GM12878 (cell line): ENCODE results near the gene LYPD4. TPM values are rescaled to one million over a fixed set of nuclear protein-coding genes. Genes with fewer than 3 reads are reported as not detected.

Source experiments
- CBX3 ChIP-seq: fragments of 200-600 bp; sonication (generic); IDR thresholded peaks from 2 replicates; pipeline ENCODE4 v1.6.1; 2016; ENCODE audit warnings: low read depth, borderline replicate concordance
- CREB1 ChIP-seq: IDR thresholded peaks from 2 replicates; pipeline ENCODE4 v1.6.1; 2012; ENCODE audit warnings: low read depth, mild to moderate bottlenecking, inconsistent platforms
- CTCF ChIP-seq, 3 experiments: IDR thresholded peaks in 2 of 3; conservative IDR thresholded peaks in 1 of 3; 2 replicates each; pipeline ENCODE4 v1.5.1; 2011; ENCODE audit warnings: low read depth in 3 of 3, low read length in 3 of 3, mild to moderate bottlenecking in 3 of 3, control low read depth in 2 of 3, moderate library complexity in 2 of 3, inconsistent platforms in 1 of 3, mixed read lengths in 1 of 3; ENCODE audit not compliant: control insufficient read depth in 2 of 3, insufficient read depth in 1 of 3; ENCODE audit errors: extremely low read depth in 1 of 3
- E2F8 ChIP-seq: fragments of 450-650 bp; IDR thresholded peaks from 2 replicates; pipeline ENCODE4 v1.6.1; 2018; ENCODE audit warnings: mild to moderate bottlenecking, low read depth, moderate library complexity; ENCODE audit not compliant: partially characterized antibody
- E4F1 ChIP-seq: fragments of 450-650 bp; IDR thresholded peaks from 2 replicates; pipeline ENCODE4 v1.6.1; 2018; ENCODE audit warnings: borderline replicate concordance, mild to moderate bottlenecking; ENCODE audit not compliant: partially characterized antibody
- ESRRA ChIP-seq: IDR thresholded peaks from 2 replicates; pipeline ENCODE4 v1.6.1; 2012; ENCODE audit warnings: mild to moderate bottlenecking, low read length, improper control_type of control experiment
- GATAD2B ChIP-seq: fragments of 450-650 bp; conservative IDR thresholded peaks from 2 replicates; pipeline ENCODE4 v1.6.1; 2017; ENCODE audit warnings: low read depth, mild to moderate bottlenecking, moderate library complexity
- HDAC2 ChIP-seq: fragments of 200-600 bp; sonication (generic); IDR thresholded peaks from 2 replicates; pipeline ENCODE4 v1.6.1; 2017
- HDGF ChIP-seq: fragments of 450-650 bp; IDR thresholded peaks from 2 replicates; pipeline ENCODE4 v1.6.1; 2016; ENCODE audit warnings: antibody characterized with exemption
- KLF5 ChIP-seq: fragments of 450-650 bp; IDR thresholded peaks from 2 replicates; pipeline ENCODE4 v1.6.1; 2014; ENCODE audit warnings: mild to moderate bottlenecking; ENCODE audit not compliant: partially characterized antibody
- NFIC ChIP-seq: IDR thresholded peaks from 2 replicates; pipeline ENCODE4 v1.6.1; 2012; ENCODE audit warnings: low read depth, mild to moderate bottlenecking, inconsistent platforms, low read length, moderate library complexity
- NR2C2 ChIP-seq: IDR thresholded peaks from 2 replicates; pipeline ENCODE4 v1.6.1; 2011; ENCODE audit warnings: borderline replicate concordance, low read depth; ENCODE audit not compliant: control insufficient read depth, insufficient read length
- NR2F1 ChIP-seq: fragments of 450-650 bp; conservative IDR thresholded peaks from 2 replicates; pipeline ENCODE4 v1.6.1; 2017; ENCODE audit warnings: mild to moderate bottlenecking
- POLR2A ChIP-seq: IDR thresholded peaks from 2 replicates; pipeline ENCODE4 v1.6.1; 2011; ENCODE audit warnings: low read depth, mild to moderate bottlenecking, low read length
- RELB ChIP-seq: fragments of 450-650 bp; IDR thresholded peaks from 2 replicates; pipeline ENCODE4 v1.6.1; 2017; ENCODE audit warnings: low read depth, mild to moderate bottlenecking, moderate library complexity
- SMC3 ChIP-seq: IDR thresholded peaks from 2 replicates; pipeline ENCODE4 v1.6.1; 2011; ENCODE audit warnings: low read length, improper control_type of control experiment, borderline replicate concordance
- STAT3 ChIP-seq: IDR thresholded peaks from 2 replicates; pipeline ENCODE4 v1.6.1; 2011; ENCODE audit warnings: low read depth, low read length, improper control_type of control experiment
- TCF12 ChIP-seq: IDR thresholded peaks from 2 replicates; pipeline ENCODE4 v1.6.1; 2011; ENCODE audit warnings: low read depth, mild to moderate bottlenecking, low read length
- USF2 ChIP-seq: IDR thresholded peaks from 2 replicates; pipeline ENCODE4 v1.6.1; 2011; ENCODE audit warnings: low read depth, low read length, improper control_type of control experiment, borderline replicate concordance
- YY1 ChIP-seq: IDR thresholded peaks from 2 replicates; pipeline ENCODE4 v1.6.1; 2011; ENCODE audit warnings: low read depth, mild to moderate bottlenecking, low read length
- polyA plus RNA-seq, 11 experiments: library from polyadenylated mRNA; depleted of rRNA in 4 of 11; unstranded in 6 of 11; stranded (reverse) in 5 of 11; fragments of >200 nt; fragmentation: Nextera tagmentation in 4 of 11; fragmentation: Illumina TruSeq in 1 of 11; extraction: Ambion mirVana in 4 of 11; extraction: Trizol in 1 of 11; gene quantifications; 1 replicate in 1 of 11; 2 replicates in 10 of 11; pipeline versions ENCODE4 v1.2.1 to v1.2.3, GENCODE V29; 2011 to 2016; ENCODE audit warnings: inconsistent platforms in 2 of 11, missing spikeins in 2 of 11, low read depth in 1 of 11
- total RNA-seq, 4 experiments: library from RNA; depleted of rRNA in 3 of 4; stranded (reverse); fragments of >200 nt in 3 of 4; fragmentation: Illumina TruSeq in 1 of 4; extraction: Trizol in 1 of 4; gene quantifications; 2 replicates each; pipeline versions ENCODE4 v1.2.1 to v1.2.3, GENCODE V29; 2013 to 2021

LYPD4 gene
- total and polyA plus RNA-seq, 10 of the 15 experiments (the other 5 are each of a cell fraction or from before 2014, with no cell fraction given): not detected

GRCh38 chr19:41887711-41888382, 43.4 kb upstream of the LYPD4 start (continued):
- TF ChIP-seq YY1: peak; percentile 49; the same call in 1 of the 2 replicates
- peak; percentile 37; the same call in 1 of the 2 replicates for TF ChIP-seq SMC3
- no peak for TF ChIP-seq NFIC
- TF ChIP-seq HDGF: 0 out of 2 replicates have a peak, but pooled peaks have one; percentile 36
- TF ChIP-seq STAT3: no peak
- TF ChIP-seq NR2C2: no peak
- no peak for TF ChIP-seq E2F8
- TF ChIP-seq KLF5: peak; percentile 36
- TF ChIP-seq RELB: peak; percentile 14
- TF ChIP-seq CTCF (IDR thresholded peaks at IDR 0.05 in 2 of 3, conservative IDR thresholded peaks at IDR 0.05 in 1 of 3; ENCODE audit: control insufficient read depth in 2 of 3, extremely low read depth in 1 of 3, insufficient read depth in 1 of 3, low read depth in 3 of 3, low read length in 3 of 3): peak; percentile 42 to 62 (median 52); a peak in 5 of 6 replicates
- TF ChIP-seq NR2F1: peak; percentile 52
- 0 out of 2 replicates have a peak, but pooled peaks have one; percentile 58 for TF ChIP-seq TCF12
- no peak for TF ChIP-seq E4F1
- TF ChIP-seq CBX3: no peak
- TF ChIP-seq HDAC2: no peak
- no peak for TF ChIP-seq USF2
- peak; percentile 74; the same call in 1 of the 2 replicates for TF ChIP-seq ESRRA
- no peak for TF ChIP-seq CREB1
- TF ChIP-seq GATAD2B: 0 out of 2 replicates have a peak, but pooled peaks have one; percentile 63
- TF ChIP-seq POLR2A: peak; percentile 58
